Stimulated activated CD4-positive, alpha-beta T cell treated with anti-CD3 and anti-CD28 coated beads, Interleukin-4, amount 100 ng/mL, for 48 hours (primary cell): ENCODE data around the gene LAMA5.

ENCODE experiments used
- DNase-seq, 2 donors: peaks; one replicate each; pipeline ENCODE4 v3.0.0-alpha.2; 2020; ENCODE audit warnings: low read depth in 2 of 2

LAMA5 gene

DNA sequence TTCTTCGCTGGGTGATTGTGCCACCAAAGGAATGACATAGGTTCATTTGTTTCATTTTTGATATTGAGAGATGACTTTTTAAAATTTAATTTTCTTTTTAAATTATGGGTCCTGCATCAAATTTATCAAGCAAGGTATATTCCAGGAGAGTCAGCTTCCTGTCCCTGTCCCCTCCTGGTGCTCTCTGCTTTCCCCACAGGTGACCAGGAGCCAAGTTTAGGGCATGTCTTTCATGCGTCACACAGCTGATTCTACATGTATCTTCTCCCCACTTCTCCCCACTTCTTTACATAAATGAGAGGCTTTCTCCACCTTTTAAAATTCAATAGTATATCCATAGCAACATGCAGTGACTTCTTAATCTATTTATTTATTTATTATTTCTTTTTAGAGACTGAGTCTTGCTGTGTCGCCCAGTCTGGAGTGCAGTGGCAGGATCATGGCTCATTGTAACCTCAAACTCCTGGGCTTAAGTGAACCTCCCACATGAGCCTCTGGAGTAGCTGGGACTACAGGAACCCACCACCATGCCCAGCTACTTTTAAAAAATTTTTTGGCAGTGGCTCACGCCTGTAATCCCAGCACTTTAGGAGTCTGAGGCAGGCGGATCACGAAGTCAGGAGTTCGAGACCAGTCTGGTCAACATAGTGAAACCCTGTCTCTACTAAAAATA lies 98.7 kb downstream of the LAMA5 start:
- DNase-seq: no peak

DNA sequence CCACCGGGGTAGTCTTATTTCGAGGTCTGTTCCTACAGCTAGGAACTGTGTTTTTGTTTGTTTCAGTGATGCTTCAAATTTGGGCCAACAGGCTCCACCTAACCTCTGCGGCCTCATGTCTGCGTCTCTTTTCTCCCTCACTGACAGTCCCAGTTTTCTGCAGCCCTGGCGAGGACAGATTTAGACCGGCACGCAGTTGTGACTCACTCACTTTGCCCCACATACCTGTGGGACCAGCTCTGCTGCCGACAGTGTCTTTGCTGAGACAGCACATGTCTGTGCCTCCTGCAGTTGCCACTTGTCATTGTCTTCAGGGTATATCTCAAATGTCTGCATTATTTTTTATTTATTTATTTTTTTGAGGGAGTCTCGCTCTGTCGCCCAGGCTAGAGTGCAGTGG lies 99.6 kb downstream of the LAMA5 start:
- DNase-seq: no peak

DNA sequence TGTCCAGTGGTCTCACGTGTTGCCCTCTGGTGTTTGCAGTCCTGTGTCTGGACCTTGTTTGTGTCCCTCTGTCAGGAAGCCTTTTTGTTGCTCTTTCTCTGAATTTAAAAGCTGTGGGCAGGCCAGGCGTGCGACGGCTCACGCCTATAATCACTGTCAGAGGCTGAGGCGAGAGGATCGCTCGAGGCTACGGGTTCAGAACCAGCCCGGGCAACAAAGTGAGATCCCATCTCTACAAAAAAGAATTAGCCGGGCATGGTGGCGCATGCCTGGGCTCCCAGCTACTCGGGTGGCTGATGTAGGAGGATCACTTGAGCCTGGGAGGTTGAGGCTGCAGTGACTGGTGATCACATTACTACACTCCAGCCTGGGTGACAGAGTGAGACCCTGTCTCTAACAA lies 100.3 kb downstream of the LAMA5 start:
- DNase-seq: no peak

DNA sequence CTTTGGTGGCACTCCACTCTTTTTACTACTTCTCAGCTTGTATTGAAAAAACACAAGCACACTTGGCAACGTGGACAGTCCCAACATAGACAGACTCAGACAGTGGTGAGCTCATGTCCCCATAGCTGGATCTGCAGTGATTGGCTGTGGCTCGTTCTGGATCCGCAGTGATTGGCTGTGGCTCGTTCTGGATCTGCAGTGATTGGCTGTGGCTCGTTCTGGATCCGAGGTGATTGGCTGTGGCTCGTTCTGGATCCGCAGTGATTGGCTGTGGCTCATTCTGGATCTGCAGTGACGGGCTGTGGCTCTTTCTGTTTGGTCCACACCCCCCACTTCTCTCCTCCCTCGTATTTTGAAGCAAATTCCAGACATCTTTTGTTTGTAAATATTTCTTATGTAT lies 100.8 kb downstream of the LAMA5 start:
- no peak for DNase-seq

DNA sequence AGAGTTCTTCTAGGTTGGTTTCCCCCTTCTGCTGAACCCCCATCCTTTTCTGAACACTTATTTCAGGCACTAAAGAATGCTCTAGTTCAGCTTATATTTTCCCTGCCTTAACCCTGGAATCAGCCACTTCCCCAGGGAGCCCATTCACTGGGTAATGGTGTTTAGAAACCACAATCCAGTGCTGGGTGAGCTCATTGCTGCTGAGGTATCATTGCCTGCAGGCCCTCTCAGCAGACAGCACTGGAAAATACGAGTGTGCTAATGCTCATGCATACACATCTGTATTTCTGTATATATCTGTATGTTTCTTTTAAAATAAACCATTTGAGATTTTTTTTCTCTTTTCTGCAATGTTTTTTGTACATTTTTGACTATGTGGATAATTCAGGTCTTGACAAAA lies 101.7 kb downstream of the LAMA5 start:
- no peak for DNase-seq

DNA sequence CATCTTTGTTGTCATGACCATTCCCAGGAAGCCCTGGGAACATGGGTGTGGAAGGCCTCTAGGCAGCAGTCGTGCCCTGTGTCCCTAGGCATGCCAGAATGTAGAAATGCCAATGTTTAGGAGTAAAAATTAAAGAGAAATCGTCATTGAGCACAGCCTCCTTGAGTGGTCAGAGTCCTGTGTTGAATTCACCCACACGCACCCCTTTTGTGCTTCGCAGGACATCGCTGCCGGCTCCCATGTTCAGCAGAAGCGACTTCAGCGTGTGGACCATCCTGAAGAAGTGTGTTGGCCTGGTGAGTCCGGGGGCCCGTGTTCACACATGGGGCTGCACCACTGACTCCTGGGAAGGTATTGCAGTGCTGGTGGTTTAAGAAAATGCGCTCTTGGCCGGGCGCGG lies 103.7 kb downstream of the LAMA5 start:
- no peak for DNase-seq

DNA sequence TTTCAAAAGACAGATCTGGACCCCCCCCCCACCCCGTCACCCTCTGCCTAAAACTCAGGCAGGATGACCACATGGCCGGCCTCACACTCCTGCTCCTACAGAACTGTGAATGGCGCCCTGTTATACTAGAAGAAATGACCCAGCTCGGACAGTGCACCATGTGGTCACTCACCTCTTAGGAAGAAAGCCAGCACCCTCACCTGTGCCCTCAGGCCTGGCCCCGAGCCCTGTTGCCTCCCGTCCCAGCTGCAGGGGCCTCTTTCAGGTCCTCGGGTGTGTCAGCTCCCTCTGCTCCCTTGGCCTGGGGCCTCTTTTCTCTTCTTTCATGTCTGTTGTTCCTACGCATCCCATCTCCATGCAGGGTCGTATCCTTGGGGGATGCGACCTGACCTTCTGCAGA lies 105.0 kb downstream of the LAMA5 start:
- no peak for DNase-seq

DNA sequence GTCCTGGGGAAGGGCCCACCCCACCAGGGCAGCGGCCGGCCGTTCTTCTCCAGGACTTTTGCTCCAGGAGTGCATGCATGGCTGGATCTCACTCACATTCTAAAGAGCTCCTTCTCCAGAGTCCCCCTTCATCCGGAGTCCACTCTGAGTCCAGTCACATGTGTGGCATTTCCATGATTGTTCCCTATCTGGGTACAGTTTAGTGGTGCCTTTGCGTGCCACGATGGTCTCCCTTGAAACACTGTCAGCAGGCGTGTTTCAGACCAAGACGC lies 107.9 kb downstream of the LAMA5 start:
- no peak for DNase-seq
